Endothelial cell of umbilical vein (primary cell): ENCODE data around the gene MYH3. TPM values are rescaled to one million over a fixed set of nuclear protein-coding genes. Genes with fewer than 3 reads are reported as not detected.

Experiments
- BruUV-seq: library from RNA; stranded (reverse); fragments of 400-500 nt; replicated peaks from 2 replicates; lab custom pipeline; 2021; lab: Mats Ljungman, UMichigan
- CTCF ChIA-PET: fragments of 300-600, 350-600 bp; sonication (Branson Sonifier 250); formaldehyde crosslinking; loops from one replicate; lab custom pipeline; 2021; ENCODE audit warnings: antibody characterized with exemption, inconsistent platforms; lab: Charles Lee
- POLR2A ChIA-PET: fragments of 300-600, 350-600 bp; sonication (Branson Sonifier 250); formaldehyde crosslinking; loops from one replicate; lab custom pipeline; 2021; ENCODE audit warnings: antibody characterized with exemption, inconsistent platforms; lab: Charles Lee
- DNase-seq: peaks from one replicate; pipeline ENCODE4 v3.0.0-alpha.2; 2011; ENCODE audit warnings: low read depth, low spot score
- FAIRE-seq: peaks from 2 replicates; lab custom pipeline; 2011; peaks lifted over from hg19 to GRCh38; lab: Jason Lieb, UNC
- H2AFZ ChIP-seq: 2 replicates; pipeline ENCODE4 v1.6.0; 2012; ENCODE audit warnings: low read depth, low read length, control low read depth, inconsistent platforms
- H3K27ac ChIP-seq: 2 replicates; pipeline ENCODE4 v1.5.1; 2011; ENCODE audit warnings: low read depth, mild to moderate bottlenecking, control low read depth, low read length, moderate library complexity; ENCODE audit not compliant: insufficient read depth
- H3K27me3 ChIP-seq, 2 experiments: 2 replicates each; pipeline versions ENCODE4 v1.6.0 to v1.6.1; 2011; ENCODE audit warnings: low read length in 2 of 2, mixed read lengths in 1 of 2; ENCODE audit not compliant: control insufficient read depth in 2 of 2, insufficient read depth in 2 of 2
- H3K36me3 ChIP-seq, 2 experiments: 2 replicates in 1 of 2; 3 replicates in 1 of 2; pipeline ENCODE4 v1.5.1; 2011; ENCODE audit warnings: low read length in 2 of 2, mild to moderate bottlenecking in 1 of 2, moderate library complexity in 1 of 2; ENCODE audit not compliant: control insufficient read depth in 2 of 2, insufficient read depth in 2 of 2; ENCODE audit errors: extremely low read depth in 1 of 2
- H3K4me1 ChIP-seq: 3 replicates; pipeline ENCODE4 v1.5.1; 2011; ENCODE audit warnings: mild to moderate bottlenecking, low read length; ENCODE audit not compliant: control insufficient read depth, insufficient read depth; ENCODE audit errors: extremely low read depth
- H3K4me2 ChIP-seq: 2 replicates; pipeline ENCODE4 v1.6.1; 2011; ENCODE audit warnings: low read length, control low read depth, mixed read lengths; ENCODE audit not compliant: insufficient read depth
- H3K4me3 ChIP-seq, 3 experiments: fragments of 200-600 bp in 1 of 3; sonication (generic), shearing (Covaris generic) in 1 of 3; replicated peaks in 1 of 3; 2 replicates each; pipeline ENCODE4 v1.5.1; 2011 to 2016; ENCODE audit warnings: control low read depth in 3 of 3, low read length in 3 of 3, mild to moderate bottlenecking in 2 of 3, inconsistent platforms in 1 of 3, low read depth in 1 of 3, moderate library complexity in 1 of 3; ENCODE audit not compliant: insufficient read depth in 1 of 3
- H3K79me2 ChIP-seq: 2 replicates; pipeline ENCODE4 v1.6.0; 2012; ENCODE audit warnings: low read length, inconsistent platforms; ENCODE audit not compliant: control insufficient read depth, insufficient read depth
- H3K9ac ChIP-seq: replicated peaks from 2 replicates; pipeline ENCODE3; 2011; ENCODE audit warnings: low read length, control low read depth; ENCODE audit not compliant: insufficient read depth; ENCODE audit errors: extremely low read depth
- H3K9me1 ChIP-seq: replicated peaks from 3 replicates; pipeline ENCODE4 v1.6.0; 2011; ENCODE audit warnings: mild to moderate bottlenecking, low read length; ENCODE audit not compliant: control insufficient read depth, insufficient read depth; ENCODE audit errors: extremely low read depth
- H3K9me3 ChIP-seq: replicated peaks from 2 replicates; pipeline ENCODE4 v1.5.1; 2012; ENCODE audit warnings: low read length, inconsistent platforms; ENCODE audit not compliant: control insufficient read depth, insufficient read depth
- H4K20me1 ChIP-seq: replicated peaks from 2 replicates; pipeline ENCODE3; 2011; ENCODE audit warnings: mild to moderate bottlenecking, low read length; ENCODE audit not compliant: control insufficient read depth, insufficient read depth; ENCODE audit errors: extremely low read depth
- EZH2 ChIP-seq: IDR thresholded peaks from 2 replicates; pipeline ENCODE4 v1.6.1; 2012; ENCODE audit warnings: borderline replicate concordance, low read depth, mild to moderate bottlenecking, moderate library complexity, low read length, inconsistent platforms; ENCODE audit not compliant: severe bottlenecking
- FOS ChIP-seq: IDR thresholded peaks from 2 replicates; pipeline ENCODE4 v1.6.1; 2011; ENCODE audit warnings: mild to moderate bottlenecking, low read length, moderate library complexity, borderline replicate concordance; ENCODE audit not compliant: insufficient read depth
- GATA2 ChIP-seq: IDR thresholded peaks from 2 replicates; pipeline ENCODE4 v1.7.0; 2011; ENCODE audit warnings: low read depth, mild to moderate bottlenecking, moderate library complexity, mixed read lengths, low read length; ENCODE audit not compliant: insufficient read length, insufficient read depth
- JUN ChIP-seq: IDR thresholded peaks from 2 replicates; pipeline ENCODE4 v1.6.1; 2011; ENCODE audit warnings: borderline replicate concordance, low read depth; ENCODE audit not compliant: insufficient read length, insufficient read depth
- MYC ChIP-seq: IDR thresholded peaks from one replicate; pipeline ENCODE4 v1.6.1; 2011; ENCODE audit warnings: mild to moderate bottlenecking, low read depth, low read length
- POLR2A ChIP-seq: IDR thresholded peaks from 2 replicates; pipeline ENCODE4 v1.6.1; 2012; ENCODE audit warnings: low read depth, mild to moderate bottlenecking, control low read depth, low read length
- POLR2AphosphoS5 ChIP-seq: IDR thresholded peaks from 2 replicates; pipeline ENCODE4 v1.6.1; 2012; ENCODE audit warnings: low read depth, mild to moderate bottlenecking, control low read depth, low read length, moderate library complexity; ENCODE audit not compliant: insufficient read depth
- dilution Hi-C: fragments of 300-500 bp; cut with MboI; formaldehyde crosslinking; loops from one replicate; pipeline ENCODE4 v1.15.0; 2019; ENCODE audit warnings: low sequenced_read_pairs; ENCODE audit not compliant: extremely low pct_ligation_motif_present
- intact Hi-C: fragments of 100-400 bp; cut with micrococcal nuclease; formaldehyde crosslinking; loops from one replicate; pipeline ENCODE4 v1.10.0; 2022
- polyA plus RNA-seq, 4 experiments: library from polyadenylated mRNA; depleted of rRNA in 3 of 4; stranded (reverse) in 3 of 4; unstranded in 1 of 4; fragments of >200 nt; gene quantifications; 2 replicates each; pipeline versions ENCODE4 v1.2.1 to v1.2.3, GENCODE V29; 2011 to 2012; ENCODE audit warnings: missing spikeins in 1 of 4
- total RNA-seq: library from RNA; stranded (reverse); gene quantifications from 2 replicates; pipeline ENCODE4 v1.2.3, GENCODE V29; 2021
- TF ChIP-seq, protein P1 (sequence below), 2 donors: IDR thresholded peaks; 1 replicate in 1 of 2; 2 replicates in 1 of 2; pipeline ENCODE4 v1.5.1; 2011; ENCODE audit warnings: low read length in 2 of 2, mild to moderate bottlenecking in 2 of 2, moderate library complexity in 2 of 2, control low read depth in 1 of 2, inconsistent platforms in 1 of 2, low read depth in 1 of 2; ENCODE audit not compliant: insufficient read depth in 1 of 2; ENCODE audit errors: extremely low read depth in 1 of 2
- TF ChIP-seq, protein P2 (sequence below): IDR thresholded peaks from 2 replicates; pipeline ENCODE4 v1.6.1; 2011; ENCODE audit not compliant: insufficient read depth, insufficient read length

Gene MYH3
- total and polyA plus RNA-seq, 2 donors (not counting 3 experiments of a cell fraction or from before 2014, with no cell fraction given): 0.65 to 0.73 TPM

DNA sequence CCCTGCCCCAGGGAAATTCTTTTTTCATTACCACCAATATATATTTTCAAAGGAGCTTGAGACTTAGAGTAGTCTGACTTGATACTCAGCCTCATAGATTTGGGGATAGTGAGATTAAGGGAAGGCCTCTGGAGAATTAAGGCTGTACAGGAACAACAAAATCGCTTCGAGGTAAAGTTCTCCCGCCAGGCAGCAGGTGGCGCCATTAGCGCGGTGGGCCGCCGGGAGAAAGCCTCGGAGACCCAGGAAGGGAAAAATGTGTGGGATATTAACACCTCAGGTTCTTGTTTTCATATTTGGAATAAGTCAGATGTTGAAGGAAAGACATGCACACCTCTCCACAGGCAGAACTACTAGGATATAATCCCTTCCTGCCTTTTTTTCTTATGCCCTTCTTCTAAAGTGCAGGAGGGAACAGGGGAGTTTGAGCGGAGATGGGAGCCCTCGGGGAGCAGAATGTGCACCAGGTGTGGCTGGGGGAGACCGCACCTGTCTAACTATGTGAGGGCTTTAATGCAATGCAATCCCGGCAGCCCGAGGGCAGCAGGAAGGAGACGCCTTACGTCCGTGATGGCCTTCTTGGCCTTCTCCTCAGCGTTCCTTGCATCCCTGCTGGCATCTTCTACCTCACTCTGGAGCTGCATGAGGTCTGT, 25.9 kb downstream of the MYH3 start:
- TF ChIP-seq, protein P1, sequence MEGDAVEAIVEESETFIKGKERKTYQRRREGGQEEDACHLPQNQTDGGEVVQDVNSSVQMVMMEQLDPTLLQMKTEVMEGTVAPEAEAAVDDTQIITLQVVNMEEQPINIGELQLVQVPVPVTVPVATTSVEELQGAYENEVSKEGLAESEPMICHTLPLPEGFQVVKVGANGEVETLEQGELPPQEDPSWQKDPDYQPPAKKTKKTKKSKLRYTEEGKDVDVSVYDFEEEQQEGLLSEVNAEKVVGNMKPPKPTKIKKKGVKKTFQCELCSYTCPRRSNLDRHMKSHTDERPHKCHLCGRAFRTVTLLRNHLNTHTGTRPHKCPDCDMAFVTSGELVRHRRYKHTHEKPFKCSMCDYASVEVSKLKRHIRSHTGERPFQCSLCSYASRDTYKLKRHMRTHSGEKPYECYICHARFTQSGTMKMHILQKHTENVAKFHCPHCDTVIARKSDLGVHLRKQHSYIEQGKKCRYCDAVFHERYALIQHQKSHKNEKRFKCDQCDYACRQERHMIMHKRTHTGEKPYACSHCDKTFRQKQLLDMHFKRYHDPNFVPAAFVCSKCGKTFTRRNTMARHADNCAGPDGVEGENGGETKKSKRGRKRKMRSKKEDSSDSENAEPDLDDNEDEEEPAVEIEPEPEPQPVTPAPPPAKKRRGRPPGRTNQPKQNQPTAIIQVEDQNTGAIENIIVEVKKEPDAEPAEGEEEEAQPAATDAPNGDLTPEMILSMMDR (IDR thresholded peaks at IDR 0.05; ENCODE audit: extremely low read depth in 1 of 2, insufficient read depth in 1 of 2, low read depth in 1 of 2, low read length in 2 of 2): peak; percentile 85 to 87
- no peak for TF ChIP-seq FOS
- Histone ChIP-seq H3K4me2 (no peak overlapping the region), H3K36me3 (no peaks in the 10 kb centered on the region), H3K9me3 (no peaks in the 10 kb centered on the region), H3K79me2 (no peaks in the 10 kb centered on the region), H3K9ac (no peak overlapping the region), H3K27me3 (no peaks in the 10 kb centered on the region), H3K9me1 (no peaks in the 10 kb centered on the region), H3K4me3 (no peak overlapping the region), H3K27ac (no peak overlapping the region), H4K20me1 (no peaks in the 10 kb centered on the region), H3K4me1 (no peaks in the 10 kb centered on the region), H2AFZ (no peak overlapping the region)
- dilution Hi-C loops: no loop called here
- ChIA-PET CTCF (interaction anchor here (0.9 to 6.4 kb wide), 14 partner anchors 8 to 1355 kb away, joined by 3 to 63 read pairs (median 8); no protein-coding TSS in a partner anchor), POLR2A (no interaction called here)
- FAIRE-seq: peak; percentile 55
- no TSS peak for BruUV-seq
- peak; percentile 26 for DNase-seq
- intact Hi-C loops: loop anchor here (1.0 kb wide), 1 partner anchor 214 kb away; no protein-coding TSS in a partner anchor

DNA sequence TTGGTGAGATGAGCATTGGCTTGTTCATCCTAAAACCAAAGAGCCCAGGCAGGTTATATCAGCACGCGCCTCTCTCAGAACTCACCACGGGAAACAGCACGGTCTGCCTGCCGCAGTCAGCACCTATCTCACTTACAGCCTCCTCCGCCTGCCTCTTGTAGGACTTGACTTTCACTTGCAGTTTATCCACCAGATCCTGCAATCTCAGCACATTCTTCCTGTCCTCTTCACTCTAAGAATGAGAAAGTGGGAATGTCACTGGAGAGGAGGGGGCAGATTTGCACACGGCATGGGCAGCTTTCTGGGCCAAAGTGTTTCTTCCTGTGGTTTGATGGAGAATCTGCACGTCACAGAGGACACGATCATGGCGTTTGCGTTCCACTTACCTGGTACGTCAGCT, 27.4 kb downstream of the MYH3 start:
- H3K79me2 ChIP-seq: no peaks in the 10 kb centered on the region
- no peaks in the 10 kb centered on the region for H3K4me1 ChIP-seq
- H3K27me3 ChIP-seq: no peaks in the 10 kb centered on the region
- DNase-seq (no peak), FAIRE-seq (no peak)
- BruUV-seq: no TSS peak
- H3K4me3 ChIP-seq: no peak overlapping the region
- no peaks in the 10 kb centered on the region for H4K20me1 ChIP-seq
- H3K36me3 ChIP-seq: no peaks in the 10 kb centered on the region
- H3K27ac ChIP-seq: no peak overlapping the region
- H2AFZ ChIP-seq: no peak overlapping the region
- no peak overlapping the region for H3K4me2 ChIP-seq
- TF ChIP-seq MYC (no peak), POLR2A (no peak), JUN (no peak), EZH2 (no peak), POLR2AphosphoS5 (no peak), GATA2 (no peak), FOS (no peak)
- TF ChIP-seq, protein P2, sequence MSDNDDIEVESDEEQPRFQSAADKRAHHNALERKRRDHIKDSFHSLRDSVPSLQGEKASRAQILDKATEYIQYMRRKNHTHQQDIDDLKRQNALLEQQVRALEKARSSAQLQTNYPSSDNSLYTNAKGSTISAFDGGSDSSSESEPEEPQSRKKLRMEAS: no peak
- TF ChIP-seq, protein P1 (IDR thresholded peaks at IDR 0.05; ENCODE audit: extremely low read depth in 1 of 2, insufficient read depth in 1 of 2, low read depth in 1 of 2, low read length in 2 of 2): no peak
- dilution Hi-C loops: no loop called here
- intact Hi-C loops: no loop called here
- POLR2A ChIA-PET: no interaction called here
- no peaks in the 10 kb centered on the region for H3K9me3 ChIP-seq
- CTCF ChIA-PET: interaction anchor here (0.9 to 6.4 kb wide), 10 partner anchors 9 to 1352 kb away, joined by 3 to 63 read pairs (median 10); no protein-coding TSS in a partner anchor
- H3K9me1 ChIP-seq: no peaks in the 10 kb centered on the region
- no peak overlapping the region for H3K9ac ChIP-seq
